GM18519 (cell line): ENCODE measurements around the gene BIN1.

ENCODE experiments used
- ATAC-seq: cut with Tn5 transposase; IDR thresholded peaks from one replicate; pipeline ENCODE4 v1.9.1; 2021; ENCODE audit warnings: mild to moderate bottlenecking, moderate library complexity; ENCODE audit not compliant: unreplicated experiment, low FRiP score

The BIN1 gene

DNA sequence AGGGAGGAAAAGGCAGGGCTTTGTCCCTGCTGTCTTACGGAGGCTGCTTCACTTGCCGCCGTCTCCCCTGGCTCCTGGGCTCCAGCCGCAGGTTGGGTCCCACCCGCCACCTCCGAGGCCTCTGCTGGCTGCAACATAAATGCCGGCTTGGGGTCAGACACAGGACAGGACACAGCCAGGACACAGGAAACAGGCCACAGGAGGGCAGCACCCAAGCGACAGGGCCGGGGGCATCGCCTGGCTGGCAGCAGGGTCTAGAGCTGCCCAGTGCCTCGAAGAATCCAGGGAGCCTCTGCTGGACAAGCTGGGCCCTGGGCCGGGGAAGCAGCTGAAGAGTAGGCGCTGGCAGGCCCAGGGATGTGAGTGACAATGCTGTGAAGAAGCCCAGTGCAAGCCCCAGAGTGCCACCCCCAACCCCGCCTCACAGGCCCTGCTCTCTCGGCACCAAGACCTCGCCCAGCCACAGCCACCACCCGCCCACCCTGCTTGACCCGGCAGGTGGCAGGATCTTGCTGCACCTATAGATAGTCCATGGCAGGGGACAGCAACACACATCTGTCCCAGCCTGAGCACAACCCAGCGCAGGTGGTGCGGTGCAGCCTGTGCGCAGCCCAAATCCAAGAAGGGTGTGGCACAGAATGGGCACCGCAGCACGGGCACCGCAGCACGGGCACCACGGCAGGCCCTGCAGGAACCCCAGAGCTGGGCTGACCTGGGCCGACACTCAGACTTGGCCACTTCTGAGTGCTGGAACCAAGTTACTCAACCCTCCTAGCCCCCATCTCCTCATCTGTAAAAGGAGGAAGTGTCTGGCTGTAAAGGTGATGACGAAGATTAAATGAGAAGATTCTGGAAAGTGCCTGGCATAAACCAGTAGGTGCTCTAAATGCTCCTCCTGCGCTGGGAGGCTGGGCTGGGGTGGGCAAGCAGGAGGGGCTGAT is 55.6 kb downstream of the BIN1 start:
- no peak for ATAC-seq

DNA sequence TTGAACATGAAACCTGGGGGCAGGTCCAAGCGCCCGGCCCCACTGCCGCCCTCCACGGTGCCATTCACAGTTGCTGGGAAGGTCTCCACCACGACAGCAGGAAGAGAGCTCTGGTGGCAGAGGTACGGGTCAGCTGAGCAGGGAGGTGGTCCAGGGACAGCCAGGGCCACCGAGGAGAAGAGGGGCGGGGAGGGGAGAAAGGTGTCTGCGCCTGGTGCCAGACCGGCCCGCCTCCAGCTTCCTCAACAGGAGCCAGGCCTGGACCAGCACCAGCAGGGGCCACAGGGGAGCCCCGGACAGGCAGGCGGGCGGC is 56.2 kb downstream of the BIN1 start:
- no peak for ATAC-seq

DNA sequence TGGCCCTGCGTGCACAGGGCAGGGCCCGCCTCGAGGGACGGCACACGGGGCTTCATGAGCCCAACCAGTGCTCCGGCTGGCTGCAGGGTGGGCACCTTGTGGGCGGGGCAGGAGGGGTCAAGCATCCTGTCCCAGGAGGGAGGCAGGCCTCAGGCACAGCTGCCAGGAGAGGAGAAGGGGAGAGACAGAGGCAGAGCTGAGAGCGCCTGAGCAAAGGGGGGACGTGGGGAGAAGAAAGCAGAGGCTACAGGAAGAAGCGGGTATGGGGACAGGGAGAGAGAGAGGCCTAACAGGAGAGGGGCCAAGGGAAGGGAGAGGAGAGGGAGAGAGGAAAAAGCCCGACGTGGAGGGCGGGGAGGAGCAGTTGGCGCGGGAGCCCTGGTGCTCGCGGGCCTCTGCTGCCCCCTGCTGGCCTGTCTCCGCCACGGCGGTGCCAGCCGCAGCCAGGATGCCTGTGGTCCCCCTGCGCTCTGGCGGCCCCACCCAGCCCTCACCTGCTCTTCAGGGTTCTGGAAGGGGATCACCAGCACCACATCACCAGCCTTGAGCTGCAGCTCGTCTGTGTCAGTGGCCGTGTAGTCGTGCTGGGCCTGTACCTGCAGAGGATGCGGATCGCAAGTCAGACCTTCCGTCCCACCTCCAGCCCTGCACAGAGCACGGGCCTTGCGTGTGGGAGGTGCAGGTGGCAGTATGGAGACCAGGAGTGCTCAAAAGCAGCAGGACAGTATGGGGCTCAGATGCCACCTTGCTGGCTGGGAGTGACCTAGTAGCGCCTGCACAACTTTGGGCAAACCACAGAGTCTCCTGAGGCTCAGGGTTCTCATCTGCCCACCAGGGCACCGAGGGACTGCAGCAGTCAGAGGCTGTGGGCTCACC is 56.8 kb downstream of the BIN1 start:
- ATAC-seq, result no peak

DNA sequence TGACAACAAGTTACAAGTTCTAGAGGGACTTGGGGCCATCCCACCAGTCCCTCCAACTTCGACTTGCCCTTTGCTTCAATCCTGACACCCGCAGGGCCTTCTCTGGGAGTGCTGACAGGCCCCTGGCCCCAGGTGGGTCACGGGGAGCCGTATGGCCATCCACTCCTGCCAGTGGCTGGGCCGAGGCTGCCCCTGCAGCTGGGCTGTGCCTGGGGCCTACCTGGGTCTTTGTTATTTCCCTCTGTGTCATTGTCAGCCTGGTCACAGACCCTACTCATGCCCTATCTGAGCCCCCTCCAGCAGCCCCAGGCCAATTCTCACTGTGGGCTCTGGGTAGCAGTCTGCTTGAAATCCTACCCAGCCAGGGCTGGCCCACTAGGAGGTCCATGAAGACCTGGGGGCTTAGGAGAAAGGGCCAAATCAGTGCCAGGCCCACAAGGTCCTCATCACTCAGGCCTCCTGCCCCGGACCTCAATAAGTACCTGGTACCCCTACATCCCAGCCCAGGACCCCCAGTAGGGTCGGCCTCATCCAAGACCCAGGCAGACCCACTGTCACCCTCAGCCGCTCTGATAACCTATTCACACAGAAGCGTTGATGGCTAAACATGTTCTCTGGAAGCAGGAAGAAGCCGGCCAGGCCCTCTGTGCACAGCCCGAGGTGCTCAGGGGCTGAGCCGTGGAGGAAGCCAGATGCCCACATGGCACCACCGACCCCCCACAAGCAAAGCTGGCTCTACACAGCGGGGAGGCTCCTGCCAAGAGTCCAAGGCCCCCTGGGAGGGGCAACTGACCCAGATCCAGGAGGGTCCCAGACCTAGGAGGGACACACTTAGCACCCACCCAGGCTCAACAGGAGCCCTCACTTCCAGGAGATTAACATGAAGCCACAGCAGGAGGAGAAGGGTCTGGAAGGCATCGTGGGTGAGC is 57.7 kb downstream of the BIN1 start:
- no peak for ATAC-seq

DNA sequence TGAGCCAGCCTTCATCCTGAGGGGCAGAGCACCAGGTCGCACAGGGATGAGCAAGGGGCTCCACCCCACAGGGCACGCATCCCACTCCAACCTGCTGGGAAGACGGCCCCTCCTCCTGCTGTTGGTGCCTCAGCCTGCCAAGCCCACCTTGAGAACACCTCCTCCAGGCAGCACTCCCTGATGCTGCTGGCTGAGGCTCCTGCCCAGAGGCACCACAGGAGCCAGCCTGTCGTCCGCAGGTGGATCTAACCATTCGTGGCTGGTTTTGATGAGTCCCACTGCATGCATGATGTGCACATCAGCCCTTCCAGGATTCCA is 58.4 kb downstream of the BIN1 start:
- no peak for ATAC-seq

DNA sequence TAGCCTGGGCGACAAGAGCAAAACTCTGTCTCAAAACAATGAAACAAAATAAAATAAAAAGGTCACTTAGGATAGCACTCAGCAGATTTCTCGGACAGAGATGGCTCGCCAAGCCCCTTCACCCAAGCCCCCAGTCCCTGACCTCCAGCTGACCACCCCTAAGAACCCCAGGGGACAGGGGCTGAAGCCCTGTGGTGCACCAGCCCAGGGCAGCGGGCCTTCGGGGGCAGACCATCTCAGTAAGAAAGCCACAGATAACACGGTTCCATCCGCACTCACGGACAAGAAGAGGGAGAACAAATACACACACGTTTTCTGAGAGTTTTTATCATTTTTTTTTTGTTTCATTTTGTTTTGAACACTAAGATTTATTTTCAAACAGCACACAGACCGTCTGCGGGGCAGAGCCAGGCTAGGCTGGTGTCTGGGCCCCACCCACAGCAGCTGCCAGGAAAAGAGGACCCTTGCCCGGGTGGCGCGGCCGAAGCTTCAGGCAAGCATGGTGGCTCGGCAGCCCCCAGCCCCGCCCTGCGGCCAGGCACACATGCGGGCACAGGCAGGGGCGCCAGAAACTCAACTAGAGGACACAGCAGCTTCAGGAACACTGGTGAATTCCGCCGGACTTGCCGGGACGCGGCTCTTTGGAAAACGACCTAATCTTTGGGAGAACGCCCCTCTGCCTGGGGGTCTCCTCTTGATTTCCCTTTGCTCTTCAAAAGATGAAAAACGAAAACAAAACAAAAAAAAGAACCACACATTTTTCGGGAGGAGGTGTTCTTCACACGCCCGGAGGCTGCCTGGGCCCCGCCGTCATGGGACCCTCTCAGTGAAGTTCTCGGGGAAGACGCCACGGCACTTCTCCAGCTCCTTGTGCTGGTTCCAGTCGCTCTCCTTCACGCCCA is 59.0 kb downstream of the BIN1 start:
- ATAC-seq, result no peak

DNA sequence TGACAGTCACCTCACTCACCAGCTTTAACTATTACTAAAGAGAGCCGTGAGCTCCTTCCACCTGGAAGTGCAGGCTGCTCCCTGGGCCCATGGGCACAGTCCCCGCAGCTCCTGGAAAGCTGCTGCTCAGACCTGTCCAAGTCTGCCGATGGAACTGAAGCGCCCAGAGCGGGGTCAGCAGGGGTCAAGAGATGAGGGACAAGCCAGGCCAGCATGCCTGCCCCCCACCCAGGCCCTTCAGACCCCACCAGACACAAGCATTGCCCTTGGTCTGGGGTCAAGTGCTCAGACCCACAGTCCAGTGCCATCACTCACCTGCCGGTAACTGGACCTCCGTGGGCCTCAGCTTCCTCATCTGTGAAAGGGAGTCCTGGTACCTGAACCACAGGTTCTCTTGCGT is 59.9 kb downstream of the BIN1 start:
- no peak for ATAC-seq

DNA sequence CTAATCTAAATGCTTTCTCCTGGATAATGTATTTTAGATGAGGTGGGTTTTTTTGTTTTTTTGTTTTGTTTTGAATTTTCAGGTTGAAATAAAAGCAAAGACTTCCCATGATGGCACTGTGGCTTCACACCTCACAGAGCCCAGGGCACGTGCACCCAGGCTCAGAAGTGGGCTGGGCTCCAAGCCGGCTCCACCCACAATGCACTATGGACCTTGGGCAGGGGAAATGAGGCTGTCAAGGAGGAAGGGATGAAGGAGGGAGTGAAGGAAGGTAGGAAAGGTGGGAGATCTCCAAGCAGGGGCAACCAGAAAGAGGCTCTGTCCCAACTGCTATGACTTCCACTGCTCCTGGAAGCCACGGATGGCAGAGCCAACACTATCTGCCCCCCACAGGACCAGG is 60.4 kb downstream of the BIN1 start:
- no peak for ATAC-seq

DNA sequence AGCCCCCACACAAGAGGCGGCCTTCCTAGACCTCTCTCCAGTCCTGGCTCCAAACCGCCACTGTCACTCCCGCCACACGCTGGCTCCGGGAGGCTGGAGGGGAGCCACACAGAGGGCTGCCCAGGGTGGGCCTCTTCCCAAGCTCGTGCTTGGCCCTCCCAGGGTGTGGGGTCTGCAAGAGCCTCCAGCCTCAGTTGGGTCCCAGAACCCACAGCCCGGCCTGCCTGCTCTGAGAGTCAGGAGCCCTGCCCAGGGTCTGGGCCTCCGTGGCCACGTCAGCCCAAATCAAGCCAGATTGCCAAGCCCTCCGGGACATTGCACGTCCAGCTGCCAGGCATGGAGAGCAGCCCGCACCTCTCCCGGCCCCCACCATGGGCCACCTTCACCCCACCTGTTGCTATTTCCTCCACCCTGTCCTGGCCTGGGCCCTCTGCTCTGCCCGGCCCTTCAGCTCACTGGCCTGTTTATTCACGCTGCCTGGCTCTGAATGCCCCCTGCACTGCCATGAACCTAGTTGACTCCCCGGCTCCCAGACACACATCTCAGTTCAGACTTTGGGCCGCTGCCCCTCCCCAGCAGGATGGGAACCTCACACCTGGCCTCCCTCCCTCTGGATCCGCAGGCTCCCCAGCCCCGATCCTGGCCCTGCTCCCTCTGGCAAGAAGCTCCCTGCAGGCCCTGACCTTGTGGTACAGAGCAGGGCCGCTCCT is 61.0 kb downstream of the BIN1 start:
- ATAC-seq, result no peak

DNA sequence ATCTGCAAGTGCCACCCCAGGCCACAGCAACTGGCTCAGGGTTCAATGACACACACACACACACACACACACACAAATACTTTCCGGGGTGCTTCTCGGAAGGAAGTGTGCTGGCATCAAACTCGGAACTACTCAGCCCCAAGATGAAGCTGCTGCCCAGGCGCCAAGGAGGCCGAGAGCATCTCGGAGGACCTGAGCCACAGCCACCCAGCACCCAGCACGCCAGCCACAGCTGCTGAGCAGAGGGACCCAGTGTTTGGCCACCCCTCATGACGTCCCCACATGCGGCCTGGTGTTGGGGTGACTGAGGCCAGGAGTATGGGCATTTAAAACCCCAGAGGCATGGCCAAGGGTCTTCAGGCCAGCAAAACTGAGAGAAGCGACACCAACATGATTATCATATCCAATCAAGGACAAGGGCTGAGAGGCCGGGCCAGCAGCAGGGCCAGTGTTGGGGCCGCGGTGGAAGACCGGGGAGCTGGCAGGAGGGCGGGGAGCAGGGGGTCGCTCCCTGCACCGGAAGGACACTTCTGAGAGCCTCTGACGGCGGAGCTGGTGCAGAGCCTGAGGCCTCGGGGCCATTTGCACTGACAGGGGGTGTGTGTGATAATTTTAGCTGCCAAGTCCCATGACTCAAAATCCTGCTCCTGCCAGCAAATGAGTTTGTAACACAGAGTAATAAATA is 61.8 kb downstream of the BIN1 start:
- no peak for ATAC-seq

DNA sequence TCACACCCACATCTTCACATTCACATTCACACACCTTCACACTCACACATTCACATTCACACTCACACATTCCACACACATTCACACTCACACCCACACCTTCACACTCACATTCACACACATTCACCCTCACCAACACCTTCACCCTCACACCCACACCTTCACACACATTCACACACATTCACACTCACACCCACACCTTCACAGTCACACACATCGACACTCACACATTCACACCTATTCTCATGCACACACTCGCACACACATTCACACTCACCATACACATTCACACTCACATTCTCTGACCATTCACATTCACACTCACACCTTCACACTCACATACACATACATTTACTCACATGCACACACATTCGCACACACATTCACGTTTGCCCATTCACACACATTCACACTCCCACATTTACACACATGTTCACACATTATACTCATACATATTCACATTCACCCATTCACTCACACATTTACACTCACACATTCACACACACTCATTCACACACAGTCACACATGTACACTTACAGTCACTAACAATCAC is 62.7 kb downstream of the BIN1 start:
- ATAC-seq, result no peak

DNA sequence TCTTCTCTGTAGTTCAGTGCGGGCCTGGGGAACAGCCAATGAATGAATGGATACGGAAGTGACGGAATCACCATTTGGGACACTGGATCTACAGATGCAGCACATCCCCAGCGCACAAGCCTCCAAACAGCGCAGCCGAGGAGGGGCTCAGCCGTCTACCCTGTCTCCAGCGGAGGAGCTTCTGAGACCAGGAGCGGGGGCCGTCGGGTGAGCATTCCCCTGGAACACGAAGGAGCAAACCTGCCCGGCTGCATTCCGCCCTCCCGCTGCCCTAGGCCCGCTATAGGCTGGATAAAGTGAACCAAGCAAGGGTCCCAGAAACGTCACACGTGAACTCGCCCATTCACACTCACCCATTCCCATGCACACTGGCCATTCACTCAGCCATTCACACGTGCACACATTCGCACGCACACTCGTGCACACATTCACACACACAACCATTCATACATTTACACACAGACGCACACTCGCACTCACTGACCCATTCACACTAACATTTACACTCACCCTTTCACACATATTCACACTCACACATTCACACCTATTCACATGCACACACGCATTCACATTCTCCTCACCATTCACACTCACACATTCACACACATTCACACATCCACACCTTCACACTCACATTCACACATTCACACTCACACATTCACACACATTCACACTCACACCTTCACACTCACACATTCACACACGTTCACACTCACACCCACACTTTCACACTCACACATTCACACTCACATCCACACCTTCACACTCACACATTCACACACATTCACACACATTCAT is 63.4 kb downstream of the BIN1 start:
- no peak for ATAC-seq

DNA sequence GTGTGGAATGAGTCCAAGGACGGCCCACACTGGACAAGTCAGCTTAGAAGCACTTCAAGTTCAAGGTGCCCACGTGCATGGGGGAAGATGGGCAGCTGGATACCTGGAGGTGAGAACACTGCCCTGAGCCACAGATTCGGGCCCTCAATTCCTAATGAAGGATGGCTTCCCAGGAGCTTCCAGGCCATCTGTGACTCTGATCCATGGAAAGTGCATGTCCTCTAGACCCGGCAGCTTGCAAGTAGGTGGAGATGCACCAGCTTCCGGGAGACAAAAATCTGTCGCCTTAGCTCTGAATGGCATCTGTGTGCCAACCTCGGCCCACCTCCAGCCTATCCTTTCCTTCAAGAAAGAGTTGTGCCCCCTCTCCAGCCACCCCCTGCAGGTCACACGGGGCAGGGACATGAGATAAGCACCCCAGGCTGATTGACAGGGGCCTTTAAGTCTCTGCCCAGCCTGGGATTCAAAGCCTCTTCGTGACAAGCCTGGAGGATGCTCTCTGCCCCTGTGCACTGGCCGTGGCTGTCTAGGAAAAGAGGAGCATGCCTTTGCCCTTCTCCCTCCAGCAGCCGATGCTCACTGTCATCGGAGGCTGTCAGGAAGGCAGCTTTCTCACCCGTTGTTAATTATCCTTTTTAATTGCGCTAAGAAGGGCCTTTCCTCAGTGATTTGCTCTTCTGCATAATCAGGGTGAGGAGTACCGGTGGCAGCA is 65.5 kb downstream of the BIN1 start:
- no peak for ATAC-seq

DNA sequence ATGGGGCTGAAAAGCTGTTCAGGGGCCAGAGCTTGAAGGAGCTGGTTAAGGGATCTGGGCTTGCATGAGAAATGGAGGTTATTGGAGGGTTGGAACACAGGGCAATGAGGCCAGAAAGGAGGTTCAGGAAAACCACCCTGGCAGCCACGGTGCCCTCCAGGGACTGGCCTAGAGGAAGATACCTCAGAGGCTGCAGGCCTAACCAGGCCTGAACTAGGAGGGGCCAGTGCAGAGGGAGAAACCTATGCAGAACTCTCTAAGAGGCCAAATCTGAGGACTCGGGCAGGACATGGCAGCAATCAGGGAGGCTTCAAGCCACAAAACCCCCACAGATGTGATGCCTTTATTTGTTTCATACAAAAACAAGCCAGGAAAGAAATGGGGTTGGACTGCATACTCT is 66.8 kb downstream of the BIN1 start:
- ATAC-seq, result no peak

DNA sequence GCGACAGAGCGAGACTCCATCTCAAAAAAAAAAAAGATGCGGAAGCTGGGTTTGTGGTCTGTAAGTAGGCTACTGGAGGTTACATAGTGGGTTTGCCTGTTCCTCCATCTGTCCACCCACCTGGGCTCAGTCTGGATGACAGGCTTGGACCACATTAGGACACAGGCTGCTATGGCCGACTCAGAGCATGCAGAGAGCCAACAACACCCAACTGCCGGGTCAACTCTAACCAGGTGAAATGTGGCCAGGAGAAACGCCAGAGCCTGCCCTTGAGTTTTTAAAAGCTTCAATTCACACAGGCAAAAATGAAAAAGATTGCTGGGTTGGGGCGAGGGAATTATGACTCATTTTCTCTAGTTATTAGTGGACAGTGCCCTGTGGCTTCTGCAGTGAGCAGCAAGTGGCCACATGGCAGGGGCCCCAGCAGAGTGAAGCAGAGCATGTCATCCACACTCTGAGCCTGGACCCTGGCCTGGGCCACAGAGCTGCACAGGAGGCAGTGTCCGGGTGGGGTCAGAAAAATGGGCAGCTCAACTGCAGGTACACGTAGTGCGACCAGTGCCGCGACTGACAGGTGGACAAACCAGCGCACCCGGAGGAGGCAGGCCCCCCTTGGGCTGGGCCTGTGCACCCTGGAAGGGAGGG is 67.4 kb downstream of the BIN1 start:
- peak; percentile 50 for ATAC-seq

DNA sequence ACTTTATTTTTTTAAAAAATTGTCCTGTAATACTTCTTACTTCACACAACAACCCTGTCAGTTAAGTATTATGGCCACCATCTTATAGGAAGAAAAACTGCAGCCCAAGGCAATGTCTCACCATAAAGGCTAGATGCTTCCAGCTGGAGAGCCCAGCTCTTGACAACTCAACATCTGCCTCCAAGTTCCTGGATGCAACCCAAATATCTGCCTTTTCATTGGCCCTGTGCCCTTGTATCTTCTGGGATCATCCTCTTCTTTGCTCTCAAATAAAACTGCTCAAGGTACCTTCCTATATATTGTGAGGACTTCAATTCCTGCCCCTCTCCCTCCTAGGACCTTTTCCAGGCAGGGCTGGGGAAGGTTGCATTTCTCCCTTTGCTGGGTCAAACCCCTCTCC is 69.5 kb downstream of the BIN1 start:
- no peak for ATAC-seq
